HG02938 (cell line): ENCODE measurements around the gene FIBCD1.

ENCODE experiments used
- ATAC-seq: cut with Tn5 transposase; IDR thresholded peaks from one replicate; pipeline ENCODE4 v1.9.1; 2021; ENCODE audit warnings: mild to moderate bottlenecking, moderate library complexity; ENCODE audit not compliant: unreplicated experiment

Gene FIBCD1

DNA sequence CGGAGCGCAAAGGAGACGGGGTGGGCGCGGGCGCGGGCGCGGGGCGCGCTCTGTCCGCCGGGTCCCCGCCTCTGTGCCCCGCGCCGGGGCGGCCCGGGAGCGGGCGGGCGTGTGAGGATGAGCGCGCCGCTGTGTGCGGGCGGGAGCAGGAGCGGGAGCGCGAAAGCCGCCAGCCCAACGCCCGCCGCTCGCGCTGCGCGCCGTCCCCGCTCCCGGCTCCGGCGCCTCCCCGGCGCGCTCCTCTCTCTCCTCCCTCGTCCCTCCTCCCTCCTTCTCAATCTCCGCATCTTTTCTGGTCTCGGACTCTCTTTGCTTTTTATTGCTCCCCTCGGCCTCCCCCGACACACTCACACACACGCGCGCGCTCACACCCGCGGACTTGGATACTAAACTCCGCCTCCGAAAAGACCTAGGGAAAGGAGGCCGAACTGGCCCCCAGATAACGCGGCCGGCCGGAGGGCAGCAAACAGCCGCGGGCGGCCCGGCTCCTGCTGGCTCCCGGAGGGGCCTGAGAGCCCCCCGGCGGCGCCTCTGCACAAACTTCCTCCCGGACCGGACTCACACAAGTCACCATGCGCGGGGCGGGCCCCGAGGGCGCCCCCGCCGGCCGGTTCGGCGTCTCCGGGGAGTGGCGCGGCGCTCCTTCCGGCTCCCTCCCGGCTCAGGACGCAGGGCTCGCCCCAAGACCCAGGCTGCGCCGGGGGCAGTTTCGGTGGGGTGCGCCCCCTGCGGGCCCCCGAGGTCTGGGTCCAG lies at the start of gene FIBCD1:
Gene FIBCD1 (minus strand): TSS at position 596 of the 753 bp plus-strand sequence. CDS start 640 bp downstream, outside the sequence.
- no peak for ATAC-seq

DNA sequence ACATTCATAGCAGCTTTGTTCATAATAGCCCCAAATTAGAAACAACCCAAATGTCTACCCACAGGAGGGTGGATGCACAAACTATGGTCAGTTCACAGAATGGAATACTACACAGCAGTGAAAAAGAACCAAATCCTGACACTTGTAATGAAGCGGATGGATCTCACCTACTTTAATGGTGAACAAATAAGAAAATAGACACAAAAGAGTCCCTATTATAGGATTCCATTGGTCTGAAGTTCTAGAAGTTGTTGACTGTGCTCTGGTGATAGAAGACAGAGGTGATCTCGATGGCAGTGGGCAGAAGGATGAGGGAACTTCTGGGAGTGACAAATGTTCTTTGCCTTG lies 49.3 kb upstream of the FIBCD1 start:
- no peak for ATAC-seq

DNA sequence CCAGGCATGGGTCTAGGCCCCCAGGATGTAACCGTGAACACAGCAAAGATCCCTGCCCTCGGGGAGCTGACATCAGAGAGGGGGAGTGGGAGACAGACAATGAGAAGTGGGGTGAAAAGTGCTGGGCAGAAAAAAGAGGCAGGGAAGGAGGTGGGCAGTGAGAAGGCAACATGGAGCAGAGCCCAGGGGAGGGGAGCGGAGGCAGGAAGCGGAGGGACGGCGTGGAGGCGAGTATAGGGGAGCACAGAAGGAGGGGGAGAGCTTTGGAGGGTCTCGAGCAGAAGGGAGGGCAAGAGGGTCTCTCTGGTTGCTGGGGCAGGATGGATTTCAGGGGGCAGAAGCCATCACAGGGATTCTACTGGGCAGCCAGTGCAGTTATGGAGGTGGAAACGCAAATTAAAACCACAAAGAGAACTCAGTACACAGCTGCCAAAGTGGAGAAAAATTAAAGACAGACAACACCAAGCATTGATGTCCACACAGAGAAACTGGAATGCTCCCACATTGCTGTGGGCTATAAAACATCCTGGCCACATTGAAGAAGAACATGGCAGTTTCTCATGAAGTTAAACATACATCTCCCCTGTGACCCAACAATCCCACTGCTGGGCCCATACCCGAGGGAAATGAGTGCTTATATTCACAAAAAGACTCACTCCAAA lies 48.8 kb upstream of the FIBCD1 start:
- no peak for ATAC-seq

DNA sequence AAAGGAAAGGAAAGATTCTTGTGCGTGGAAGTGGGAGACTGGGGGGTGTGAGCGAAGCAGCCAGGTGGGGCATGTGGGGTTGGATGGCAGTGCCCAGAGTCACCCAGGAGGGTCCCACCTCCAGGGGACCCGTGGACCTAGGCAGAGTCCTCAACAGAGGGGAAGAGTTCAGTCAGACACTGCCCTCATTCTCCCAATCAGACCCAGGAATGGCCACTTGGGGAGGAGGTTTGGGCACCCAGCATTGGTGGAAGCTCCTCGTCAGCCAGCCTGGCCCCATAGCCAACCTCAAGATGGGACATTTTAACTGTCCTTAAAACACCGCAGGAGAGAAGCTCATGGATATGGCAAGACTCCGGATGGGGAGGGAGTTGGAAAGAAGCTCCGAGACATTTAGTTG lies 48.0 kb upstream of the FIBCD1 start:
- ATAC-seq, result no peak

DNA sequence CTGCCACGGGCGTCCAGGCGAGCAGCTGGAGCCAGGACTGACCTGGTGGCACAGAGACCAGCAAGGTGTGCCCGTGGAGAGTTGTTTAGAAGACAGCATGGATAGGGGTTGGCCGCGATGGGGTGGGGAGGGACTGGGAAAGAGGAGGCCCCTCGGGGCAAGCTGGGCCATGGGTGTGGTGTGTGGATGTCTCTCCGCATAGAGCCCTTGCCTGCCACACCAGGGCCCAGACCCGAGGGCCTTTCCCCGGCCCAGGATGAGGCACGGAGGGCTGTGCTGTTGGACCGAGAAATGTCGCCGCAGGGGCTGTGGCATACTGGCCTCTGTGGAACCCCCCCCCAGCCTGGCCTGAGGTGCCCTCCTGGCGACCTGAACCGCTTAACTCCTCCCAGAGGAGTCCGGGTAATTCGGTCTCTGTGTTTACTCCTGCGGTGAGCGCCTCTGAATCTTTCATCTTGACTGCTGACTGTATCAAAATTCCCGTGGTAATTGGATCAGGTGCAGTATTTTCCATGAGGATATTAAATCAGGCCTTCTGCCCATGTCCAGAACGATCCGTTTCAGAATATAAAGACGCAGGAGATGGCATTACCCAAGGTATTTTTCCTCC lies 47.4 kb upstream of the FIBCD1 start:
- no peak for ATAC-seq

DNA sequence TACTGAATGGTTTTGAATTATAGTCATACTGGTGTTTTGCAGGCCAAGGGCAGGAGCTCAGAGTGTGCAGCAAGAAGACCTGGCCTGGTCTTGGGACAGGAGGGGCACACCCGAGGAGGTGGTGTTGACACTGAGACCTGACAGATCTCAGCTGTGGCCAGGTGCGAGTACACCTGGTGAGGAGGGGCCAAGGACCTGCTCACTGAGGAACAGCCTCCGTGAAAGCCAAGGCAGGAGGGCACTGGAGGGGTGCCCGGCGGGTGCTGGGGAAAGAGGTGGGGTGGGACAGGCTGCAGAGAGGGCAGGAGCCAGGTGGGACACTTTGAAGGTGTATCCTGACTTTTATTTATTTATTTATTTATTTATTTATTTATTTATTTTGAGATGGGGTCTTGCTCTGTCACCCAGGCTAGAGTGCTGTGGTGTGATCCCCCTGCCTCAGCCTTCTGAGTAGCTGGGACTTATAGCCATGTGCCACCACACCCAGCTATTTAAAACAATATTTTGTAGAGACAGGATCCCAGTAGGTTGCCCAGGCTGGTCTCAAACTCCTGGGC lies 46.6 kb upstream of the FIBCD1 start:
- no peak for ATAC-seq

DNA sequence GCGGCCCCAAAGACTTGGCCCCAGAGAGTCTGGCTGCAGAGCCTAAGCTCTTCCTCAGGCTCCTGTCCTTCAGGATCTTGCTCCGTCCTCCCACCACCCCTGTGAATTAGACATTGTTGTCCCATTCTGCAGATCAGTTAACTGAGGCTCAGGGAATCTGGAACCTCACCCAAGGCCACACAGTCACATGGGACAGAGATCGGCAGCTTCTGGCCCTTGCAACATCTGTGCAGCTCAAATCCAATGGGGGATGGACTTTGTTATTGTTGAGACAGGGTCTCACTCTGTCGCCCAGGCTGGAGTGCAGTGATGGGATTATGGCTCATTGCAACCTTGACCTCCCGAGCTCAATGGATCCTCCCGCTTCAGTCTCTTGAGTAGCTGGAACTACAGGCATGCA lies 46.0 kb upstream of the FIBCD1 start:
- ATAC-seq, result no peak

GRCh38 chr9:130984521-130984920 lies 45.5 kb upstream of the FIBCD1 start:
- ATAC-seq, result no peak

GRCh38 chr9:130983970-130984369 lies 44.9 kb upstream of the FIBCD1 start:
- no peak for ATAC-seq

DNA sequence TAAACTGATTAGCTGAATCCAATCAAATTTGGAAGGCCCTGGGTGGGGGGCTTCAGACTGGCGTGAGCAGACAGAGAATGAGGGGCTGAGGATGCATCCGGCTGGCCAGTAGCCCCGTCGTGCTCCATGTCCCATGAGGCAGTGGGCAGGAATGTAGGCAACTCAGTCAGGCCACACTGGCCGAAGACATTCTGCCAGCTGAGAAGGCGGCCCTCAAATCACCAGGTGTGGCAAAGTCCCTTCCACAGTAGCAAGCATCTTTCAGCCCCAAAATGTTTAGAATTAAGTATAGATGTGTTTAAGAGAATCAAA lies 44.3 kb upstream of the FIBCD1 start:
- ATAC-seq, result no peak

DNA sequence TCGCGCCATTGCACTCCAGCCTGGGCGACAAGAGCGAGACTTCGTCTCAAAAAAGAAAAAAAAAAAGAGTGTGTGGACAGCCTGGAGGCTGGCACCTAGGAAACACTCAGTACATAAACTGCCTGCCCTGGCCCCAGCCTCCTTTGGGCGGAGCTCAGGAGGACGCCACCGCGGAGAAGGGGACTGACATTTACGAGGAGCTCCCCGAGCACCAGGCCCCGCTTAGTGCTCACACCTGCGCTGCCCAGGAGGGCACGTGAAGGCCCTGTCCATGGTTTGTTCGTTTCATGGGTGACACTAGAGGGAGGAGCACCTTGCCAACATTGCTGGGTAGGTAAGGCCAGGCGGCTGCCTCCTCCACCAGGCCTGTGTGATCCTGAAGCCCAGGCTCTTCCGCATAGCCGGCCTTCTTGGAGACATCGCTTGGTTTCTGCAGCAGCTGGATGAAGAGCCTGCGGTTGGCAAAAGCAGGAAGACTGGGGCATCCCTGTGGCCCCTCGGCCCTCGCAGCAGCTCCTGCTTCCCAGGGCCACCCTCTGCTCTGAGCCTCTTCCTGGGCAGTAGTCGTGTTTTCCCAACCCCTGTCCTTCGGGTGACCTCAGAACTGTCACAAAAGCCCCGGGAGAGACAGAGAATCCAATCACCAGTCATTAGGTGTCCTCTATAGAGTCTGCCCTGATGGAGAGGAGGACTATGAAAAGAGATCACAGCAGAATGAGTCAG lies 43.8 kb upstream of the FIBCD1 start:
- no peak for ATAC-seq

GRCh38 chr9:130981756-130982137 lies 42.7 kb upstream of the FIBCD1 start:
- no peak for ATAC-seq

- no peak for ATAC-seq
Measured at GRCh38 chr9:130981002-130981755, 42.1 kb upstream of the FIBCD1 start.

DNA sequence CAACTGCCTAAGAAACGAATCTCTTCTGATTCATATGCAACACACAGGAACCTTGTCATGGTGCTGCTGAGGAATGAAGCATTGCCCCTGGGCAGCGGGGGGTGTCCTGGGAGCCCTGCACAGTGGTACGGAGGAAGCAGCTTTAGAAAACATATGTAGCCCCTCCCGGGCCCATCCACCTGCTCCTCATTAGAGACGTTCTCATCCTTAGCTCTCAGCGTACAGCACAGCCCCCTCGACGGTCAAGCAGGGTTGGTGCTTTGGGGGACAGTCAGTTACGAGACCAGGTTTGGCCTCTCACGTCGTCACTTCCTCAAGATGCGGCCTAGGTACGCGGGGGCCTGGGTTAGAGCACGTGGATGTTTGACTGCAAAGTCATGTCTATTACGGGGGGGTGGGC lies 41.5 kb upstream of the FIBCD1 start:
- no peak for ATAC-seq

GRCh38 chr9:130979591-130980385 lies 40.7 kb upstream of the FIBCD1 start:
- no peak for ATAC-seq

DNA sequence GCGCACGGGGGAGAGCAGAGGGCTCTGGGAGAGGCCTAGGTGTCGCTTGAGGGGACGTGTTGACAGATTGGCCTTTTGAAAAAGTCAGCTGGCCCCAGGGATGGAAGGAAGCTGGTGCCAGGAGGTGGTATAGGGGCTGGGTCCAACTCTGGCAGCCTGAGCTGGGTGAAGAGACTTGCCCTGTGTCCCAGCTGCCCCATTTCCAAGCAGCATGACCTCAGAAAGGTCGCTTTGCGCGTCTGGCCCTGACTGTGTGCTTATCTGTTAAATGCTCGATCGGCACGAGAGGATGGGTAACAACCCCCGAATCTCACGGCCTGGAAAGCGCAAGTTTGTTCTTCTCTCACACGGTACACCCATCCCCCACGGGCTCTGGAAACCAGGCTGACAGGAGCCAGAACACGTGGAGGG lies 38.8 kb upstream of the FIBCD1 start:
- no peak for ATAC-seq

DNA sequence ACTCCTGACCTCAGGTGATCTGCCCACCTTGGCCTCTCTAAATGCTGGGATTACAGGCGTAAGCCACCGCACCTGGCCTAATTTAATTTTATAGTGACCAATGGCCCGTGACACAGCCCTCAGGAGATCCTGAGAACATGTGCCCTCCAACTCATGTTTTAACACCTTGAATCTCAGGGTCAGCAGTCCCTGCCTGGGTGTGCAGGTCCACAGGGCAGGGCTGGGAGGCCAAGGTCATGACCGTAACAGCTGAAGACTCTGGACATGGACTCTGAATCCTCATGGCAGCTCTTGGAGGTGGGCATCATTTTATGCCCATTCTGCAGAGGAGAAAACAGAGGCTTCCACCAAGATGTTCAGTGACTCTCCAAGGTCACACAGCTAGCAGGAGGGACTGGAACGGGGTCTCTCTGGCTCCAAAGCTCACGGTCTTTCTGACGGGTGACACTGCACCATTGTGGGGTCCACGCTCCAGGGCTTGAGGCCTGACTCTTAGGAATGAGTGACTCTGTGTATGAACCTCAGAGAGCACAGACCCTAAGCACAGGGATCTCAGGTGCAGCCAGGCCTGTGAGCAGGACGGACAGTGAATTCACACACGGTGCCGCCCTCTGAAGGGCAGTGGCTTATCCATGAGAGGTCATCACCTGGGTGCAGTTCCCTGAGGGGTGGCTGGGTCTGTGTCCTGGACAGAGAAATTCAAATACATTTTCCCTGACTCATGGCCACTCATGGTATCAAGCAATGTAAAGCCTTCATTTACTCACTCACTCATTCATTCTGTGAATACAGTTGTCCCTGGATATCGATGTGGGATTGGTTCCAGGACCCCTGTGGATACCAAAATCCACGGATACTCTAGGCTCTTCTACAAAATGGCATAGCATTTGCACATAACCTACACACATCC lies 37.1 kb upstream of the FIBCD1 start:
- ATAC-seq, result no peak

- no peak for ATAC-seq
Measured at GRCh38 chr9:130975156-130975555, 36.1 kb upstream of the FIBCD1 start.

DNA sequence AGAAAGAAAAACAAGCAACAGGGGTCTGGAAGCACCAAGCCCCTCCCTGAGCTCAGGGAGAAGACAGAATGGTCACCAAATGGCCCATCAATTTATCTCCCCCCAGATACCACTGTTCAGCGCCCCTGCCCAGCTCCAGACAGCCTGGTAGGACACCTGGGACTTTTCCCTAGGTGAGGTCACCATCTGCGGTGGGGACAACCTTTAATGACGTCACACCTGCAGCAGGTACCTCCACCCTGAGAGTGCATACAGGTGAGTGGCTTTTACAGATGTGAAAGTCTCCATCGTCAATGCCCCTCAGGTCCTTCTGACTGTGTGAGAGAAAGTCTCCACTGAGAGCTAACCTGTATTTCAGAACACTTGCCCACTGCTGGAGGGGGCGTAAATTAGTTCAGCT lies 35.6 kb upstream of the FIBCD1 start:
- no peak for ATAC-seq
